ENCODE results near the gene WDR38. TPM values are rescaled to one million over a fixed set of nuclear protein-coding genes. Genes with fewer than 3 reads are reported as not detected.
A peak's percentile ranks its signal among the peaks of the same experiment; 100 is the strongest.

The WDR38 gene
- total and polyA plus RNA-seq, 2 of the 13 experiments (the other 11 are each of a cell fraction or from before 2014, with no cell fraction given) = not detected

- TF ChIP-seq, protein P1, sequence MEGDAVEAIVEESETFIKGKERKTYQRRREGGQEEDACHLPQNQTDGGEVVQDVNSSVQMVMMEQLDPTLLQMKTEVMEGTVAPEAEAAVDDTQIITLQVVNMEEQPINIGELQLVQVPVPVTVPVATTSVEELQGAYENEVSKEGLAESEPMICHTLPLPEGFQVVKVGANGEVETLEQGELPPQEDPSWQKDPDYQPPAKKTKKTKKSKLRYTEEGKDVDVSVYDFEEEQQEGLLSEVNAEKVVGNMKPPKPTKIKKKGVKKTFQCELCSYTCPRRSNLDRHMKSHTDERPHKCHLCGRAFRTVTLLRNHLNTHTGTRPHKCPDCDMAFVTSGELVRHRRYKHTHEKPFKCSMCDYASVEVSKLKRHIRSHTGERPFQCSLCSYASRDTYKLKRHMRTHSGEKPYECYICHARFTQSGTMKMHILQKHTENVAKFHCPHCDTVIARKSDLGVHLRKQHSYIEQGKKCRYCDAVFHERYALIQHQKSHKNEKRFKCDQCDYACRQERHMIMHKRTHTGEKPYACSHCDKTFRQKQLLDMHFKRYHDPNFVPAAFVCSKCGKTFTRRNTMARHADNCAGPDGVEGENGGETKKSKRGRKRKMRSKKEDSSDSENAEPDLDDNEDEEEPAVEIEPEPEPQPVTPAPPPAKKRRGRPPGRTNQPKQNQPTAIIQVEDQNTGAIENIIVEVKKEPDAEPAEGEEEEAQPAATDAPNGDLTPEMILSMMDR (CRISPR knock-in tag; IDR thresholded peaks at IDR 0.05) = no peak
- TF ChIP-seq NONO (IDR thresholded peaks at IDR 0.05) = no peak
- TF ChIP-seq NONO (CRISPR knock-in tag; conservative IDR thresholded peaks at IDR 0.05) = no peak
- no peak for TF ChIP-seq SOX6 (IDR thresholded peaks at IDR 0.05)
- TF ChIP-seq SOX6 (CRISPR knock-in tag; IDR thresholded peaks at IDR 0.05) = 0 out of 2 replicates have a peak, but pooled peaks have one; percentile 28
- TF ChIP-seq, protein P2, sequence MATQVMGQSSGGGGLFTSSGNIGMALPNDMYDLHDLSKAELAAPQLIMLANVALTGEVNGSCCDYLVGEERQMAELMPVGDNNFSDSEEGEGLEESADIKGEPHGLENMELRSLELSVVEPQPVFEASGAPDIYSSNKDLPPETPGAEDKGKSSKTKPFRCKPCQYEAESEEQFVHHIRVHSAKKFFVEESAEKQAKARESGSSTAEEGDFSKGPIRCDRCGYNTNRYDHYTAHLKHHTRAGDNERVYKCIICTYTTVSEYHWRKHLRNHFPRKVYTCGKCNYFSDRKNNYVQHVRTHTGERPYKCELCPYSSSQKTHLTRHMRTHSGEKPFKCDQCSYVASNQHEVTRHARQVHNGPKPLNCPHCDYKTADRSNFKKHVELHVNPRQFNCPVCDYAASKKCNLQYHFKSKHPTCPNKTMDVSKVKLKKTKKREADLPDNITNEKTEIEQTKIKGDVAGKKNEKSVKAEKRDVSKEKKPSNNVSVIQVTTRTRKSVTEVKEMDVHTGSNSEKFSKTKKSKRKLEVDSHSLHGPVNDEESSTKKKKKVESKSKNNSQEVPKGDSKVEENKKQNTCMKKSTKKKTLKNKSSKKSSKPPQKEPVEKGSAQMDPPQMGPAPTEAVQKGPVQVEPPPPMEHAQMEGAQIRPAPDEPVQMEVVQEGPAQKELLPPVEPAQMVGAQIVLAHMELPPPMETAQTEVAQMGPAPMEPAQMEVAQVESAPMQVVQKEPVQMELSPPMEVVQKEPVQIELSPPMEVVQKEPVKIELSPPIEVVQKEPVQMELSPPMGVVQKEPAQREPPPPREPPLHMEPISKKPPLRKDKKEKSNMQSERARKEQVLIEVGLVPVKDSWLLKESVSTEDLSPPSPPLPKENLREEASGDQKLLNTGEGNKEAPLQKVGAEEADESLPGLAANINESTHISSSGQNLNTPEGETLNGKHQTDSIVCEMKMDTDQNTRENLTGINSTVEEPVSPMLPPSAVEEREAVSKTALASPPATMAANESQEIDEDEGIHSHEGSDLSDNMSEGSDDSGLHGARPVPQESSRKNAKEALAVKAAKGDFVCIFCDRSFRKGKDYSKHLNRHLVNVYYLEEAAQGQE (IDR thresholded peaks at IDR 0.05; ENCODE audit: borderline replicate concordance in 1 of 2, low read depth in 1 of 2, low read length in 2 of 2) = peak in 1 of 2 experiments; percentile 30; a peak in 1 of 4 replicates
- TF ChIP-seq ZNF652 (CRISPR knock-in tag; IDR thresholded peaks at IDR 0.05; ENCODE audit: borderline replicate concordance, low read depth) = no peak
- no peak for TF ChIP-seq ZNF354B (CRISPR knock-in tag; IDR thresholded peaks at IDR 0.05)
- no peak for TF ChIP-seq KDM1A (CRISPR knock-in tag; IDR thresholded peaks at IDR 0.05)
- TF ChIP-seq ZNF747 (CRISPR knock-in tag; IDR thresholded peaks at IDR 0.05; ENCODE audit: borderline replicate concordance) = no peak
- TF ChIP-seq ZNF773 (CRISPR knock-in tag; IDR thresholded peaks at IDR 0.05; ENCODE audit: borderline replicate concordance) = no peak
- TF ChIP-seq, protein P3, sequence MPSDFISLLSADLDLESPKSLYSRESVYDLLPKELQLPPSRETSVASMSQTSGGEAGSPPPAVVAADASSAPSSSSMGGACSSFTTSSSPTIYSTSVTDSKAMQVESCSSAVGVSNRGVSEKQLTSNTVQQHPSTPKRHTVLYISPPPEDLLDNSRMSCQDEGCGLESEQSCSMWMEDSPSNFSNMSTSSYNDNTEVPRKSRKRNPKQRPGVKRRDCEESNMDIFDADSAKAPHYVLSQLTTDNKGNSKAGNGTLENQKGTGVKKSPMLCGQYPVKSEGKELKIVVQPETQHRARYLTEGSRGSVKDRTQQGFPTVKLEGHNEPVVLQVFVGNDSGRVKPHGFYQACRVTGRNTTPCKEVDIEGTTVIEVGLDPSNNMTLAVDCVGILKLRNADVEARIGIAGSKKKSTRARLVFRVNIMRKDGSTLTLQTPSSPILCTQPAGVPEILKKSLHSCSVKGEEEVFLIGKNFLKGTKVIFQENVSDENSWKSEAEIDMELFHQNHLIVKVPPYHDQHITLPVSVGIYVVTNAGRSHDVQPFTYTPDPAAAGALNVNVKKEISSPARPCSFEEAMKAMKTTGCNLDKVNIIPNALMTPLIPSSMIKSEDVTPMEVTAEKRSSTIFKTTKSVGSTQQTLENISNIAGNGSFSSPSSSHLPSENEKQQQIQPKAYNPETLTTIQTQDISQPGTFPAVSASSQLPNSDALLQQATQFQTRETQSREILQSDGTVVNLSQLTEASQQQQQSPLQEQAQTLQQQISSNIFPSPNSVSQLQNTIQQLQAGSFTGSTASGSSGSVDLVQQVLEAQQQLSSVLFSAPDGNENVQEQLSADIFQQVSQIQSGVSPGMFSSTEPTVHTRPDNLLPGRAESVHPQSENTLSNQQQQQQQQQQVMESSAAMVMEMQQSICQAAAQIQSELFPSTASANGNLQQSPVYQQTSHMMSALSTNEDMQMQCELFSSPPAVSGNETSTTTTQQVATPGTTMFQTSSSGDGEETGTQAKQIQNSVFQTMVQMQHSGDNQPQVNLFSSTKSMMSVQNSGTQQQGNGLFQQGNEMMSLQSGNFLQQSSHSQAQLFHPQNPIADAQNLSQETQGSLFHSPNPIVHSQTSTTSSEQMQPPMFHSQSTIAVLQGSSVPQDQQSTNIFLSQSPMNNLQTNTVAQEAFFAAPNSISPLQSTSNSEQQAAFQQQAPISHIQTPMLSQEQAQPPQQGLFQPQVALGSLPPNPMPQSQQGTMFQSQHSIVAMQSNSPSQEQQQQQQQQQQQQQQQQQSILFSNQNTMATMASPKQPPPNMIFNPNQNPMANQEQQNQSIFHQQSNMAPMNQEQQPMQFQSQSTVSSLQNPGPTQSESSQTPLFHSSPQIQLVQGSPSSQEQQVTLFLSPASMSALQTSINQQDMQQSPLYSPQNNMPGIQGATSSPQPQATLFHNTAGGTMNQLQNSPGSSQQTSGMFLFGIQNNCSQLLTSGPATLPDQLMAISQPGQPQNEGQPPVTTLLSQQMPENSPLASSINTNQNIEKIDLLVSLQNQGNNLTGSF (CRISPR knock-in tag; IDR thresholded peaks at IDR 0.05) = no peak
- peak; percentile 45; the same call in 1 of the 2 replicates for TF ChIP-seq BCL6 (CRISPR knock-in tag; IDR thresholded peaks at IDR 0.05)
- TF ChIP-seq MXD4 (CRISPR knock-in tag; IDR thresholded peaks at IDR 0.05) = no peak
- TF ChIP-seq, protein P4, sequence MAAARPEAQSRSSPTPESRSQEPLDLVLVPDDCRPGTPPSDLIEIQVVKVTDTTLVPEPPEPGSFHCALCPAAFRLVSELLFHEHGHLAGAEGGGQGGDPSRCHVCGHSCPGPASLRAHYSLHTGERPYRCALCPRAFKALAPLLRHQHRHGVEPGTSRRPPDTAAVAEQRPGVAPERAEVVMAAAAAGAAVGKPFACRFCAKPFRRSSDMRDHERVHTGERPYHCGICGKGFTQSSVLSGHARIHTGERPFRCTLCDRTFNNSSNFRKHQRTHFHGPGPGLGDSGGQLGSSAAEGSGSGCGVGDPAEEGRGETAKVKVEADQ (CRISPR knock-in tag; IDR thresholded peaks at IDR 0.05; ENCODE audit: borderline replicate concordance) = no peak
- no peak for TF ChIP-seq HHEX (CRISPR knock-in tag; IDR thresholded peaks at IDR 0.05)
- no peak for TF ChIP-seq FIP1L1 (IDR thresholded peaks at IDR 0.05; ENCODE audit: borderline replicate concordance, insufficient read depth, low read depth, low read length)
- TF ChIP-seq TMF1 (CRISPR knock-in tag; IDR thresholded peaks at IDR 0.05; ENCODE audit: low read depth) = no peak
- no peak for TF ChIP-seq ONECUT2 (CRISPR knock-in tag; IDR thresholded peaks at IDR 0.05)
- TF ChIP-seq RFXANK (CRISPR knock-in tag; IDR thresholded peaks at IDR 0.05) = no peak
These were observed 3.5 kb upstream of the WDR38 start (continued) for GRCh38 chr9:124849801-124850200.
